ENCODE measurements around the gene PRPS1. TPM values are rescaled to one million over a fixed set of nuclear protein-coding genes. Genes with fewer than 3 reads are reported as not detected.
"Not testable (repeated sequence)": the region's sequence is repeated elsewhere in the genome, so short reads cannot be mapped to it uniquely, and the experiment has no call there.

PRPS1 gene
- total RNA-seq, 1 donor from 2014 or later: 74.9 TPM

DNA sequence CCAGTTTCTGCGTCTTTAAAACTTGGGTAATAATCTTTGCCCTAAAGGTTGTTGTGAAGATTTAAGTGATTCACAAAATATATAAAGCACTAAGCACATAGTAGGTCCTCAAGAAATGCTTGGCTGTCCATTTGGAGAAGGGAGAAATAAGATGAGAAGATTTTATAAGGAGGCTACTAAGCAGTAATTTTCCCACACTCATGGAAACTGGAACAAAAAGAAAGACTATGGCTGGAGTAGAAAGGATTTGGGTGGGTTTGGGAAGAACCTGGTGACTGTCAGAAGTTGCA lies 47.0 kb downstream of the PRPS1 start:
- DNase-seq (ENCODE audit: low read depth): no peak

DNA sequence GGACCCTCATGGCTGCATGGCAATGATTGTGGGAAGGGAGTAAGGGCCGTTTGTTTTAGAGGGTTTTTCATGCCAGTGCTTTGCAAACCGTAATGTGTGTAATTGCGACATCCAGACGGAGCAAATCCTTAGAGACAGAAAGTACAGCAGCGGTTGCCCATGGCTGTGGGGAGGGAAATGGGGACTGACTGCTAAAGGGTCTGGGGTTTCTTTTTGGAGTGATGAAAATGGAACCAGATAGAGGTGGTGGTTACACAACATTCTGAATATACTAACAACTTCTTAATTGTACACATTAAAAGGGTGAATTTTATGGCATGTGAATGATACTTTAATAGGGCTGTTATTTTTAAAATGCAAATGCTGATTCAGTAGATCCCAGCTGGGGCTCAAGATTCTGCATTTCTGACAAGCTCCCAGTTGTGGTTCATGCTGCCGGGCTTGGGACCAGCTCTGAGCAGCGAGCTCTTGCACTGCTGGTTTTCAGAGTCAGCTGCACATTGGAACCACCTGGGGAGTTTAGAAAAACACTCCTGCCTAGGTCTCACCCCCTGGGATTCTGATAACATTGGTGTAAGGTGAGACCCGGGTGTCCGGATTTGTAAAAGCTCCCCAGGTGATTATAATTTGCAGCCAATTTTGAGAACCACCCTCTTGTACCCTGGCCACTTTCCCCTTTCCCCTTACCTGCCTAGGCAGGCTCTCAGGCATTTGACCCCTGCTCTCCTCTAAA lies 47.7 kb downstream of the PRPS1 start:
- DNase-seq (ENCODE audit: low read depth): peak; percentile 68

DNA sequence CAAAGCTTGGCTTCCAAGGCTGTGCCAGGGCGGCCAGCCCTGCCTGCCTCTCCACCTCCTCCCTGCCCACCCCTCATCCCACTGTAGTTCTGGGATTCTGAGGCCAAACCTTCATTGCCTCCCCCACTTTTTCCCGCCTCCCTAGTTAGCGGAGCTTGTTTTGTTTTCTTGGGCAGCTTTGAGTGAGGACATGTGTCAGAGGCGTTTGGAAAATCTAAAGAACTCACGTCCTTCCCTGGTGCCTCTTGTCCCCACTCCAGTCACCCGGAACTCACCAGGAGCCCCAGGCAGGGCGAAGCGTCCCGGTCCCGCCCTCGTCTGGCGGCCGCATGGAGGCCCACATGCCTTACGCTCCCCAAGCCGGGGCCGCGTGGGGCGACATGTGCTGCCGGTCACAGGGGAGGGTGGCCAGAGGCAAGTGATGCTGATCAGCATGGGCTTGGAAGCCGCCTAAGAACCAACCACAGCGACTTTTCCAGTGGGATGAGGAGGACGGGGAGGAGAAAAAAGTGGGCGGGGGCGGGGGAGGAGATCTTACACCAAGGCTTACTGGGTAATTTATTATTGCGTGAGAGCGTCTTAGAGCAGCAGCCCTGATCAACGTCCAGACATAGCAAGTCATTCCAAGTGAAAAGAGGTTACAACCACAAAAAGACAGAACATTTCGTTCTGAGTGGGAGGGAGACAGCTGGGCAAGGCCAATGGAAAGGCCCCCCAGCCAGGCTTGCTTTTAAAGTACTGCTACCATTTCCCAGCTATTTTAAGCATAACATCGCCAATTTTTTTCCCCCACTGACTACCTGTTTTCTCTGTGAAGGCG lies 48.5 kb downstream of the PRPS1 start:
- DNase-seq (ENCODE audit: low read depth): peak; percentile 95

DNA sequence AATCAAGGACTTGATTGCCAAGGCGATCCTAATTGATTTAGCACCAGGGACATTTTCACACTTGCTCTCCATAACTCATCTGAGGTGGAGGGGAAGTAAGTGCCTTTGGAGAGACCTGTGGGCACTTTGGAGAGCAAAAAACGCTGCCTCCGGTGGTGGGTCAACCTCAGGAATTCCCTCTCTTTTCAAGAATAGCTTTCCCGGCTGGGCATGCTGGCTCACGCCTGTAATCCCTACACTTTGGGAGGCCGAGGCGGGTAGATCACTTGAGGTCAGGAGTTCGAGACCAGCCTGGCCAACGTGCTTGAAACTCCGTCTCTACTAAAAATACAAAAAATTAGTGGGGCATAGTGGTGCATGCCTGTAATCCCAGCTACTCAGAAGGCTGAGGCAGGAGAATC lies 49.2 kb downstream of the PRPS1 start:
- peak; percentile 76 for DNase-seq (ENCODE audit: low read depth)

DNA sequence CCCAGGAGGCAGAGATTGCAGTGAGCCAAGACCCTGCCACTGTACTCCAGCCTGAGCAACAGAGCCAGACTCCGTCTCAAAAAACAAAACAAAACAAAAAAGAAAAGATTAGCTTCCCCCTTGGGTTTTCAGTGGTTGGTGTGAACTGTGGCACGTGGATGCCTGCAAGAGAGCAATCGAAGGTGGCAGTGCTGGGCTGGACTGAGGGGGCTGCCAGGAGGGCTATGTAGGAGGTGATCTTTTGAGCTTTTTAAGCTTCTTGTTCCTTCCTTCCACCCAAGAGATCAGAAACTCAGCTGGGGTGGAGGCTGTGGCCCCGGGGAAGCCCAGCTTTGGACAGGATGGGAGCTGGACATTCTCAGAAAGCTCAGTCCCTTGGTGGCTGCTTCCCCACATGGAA lies 49.6 kb downstream of the PRPS1 start:
- DNase-seq (ENCODE audit: low read depth): no peak

DNA sequence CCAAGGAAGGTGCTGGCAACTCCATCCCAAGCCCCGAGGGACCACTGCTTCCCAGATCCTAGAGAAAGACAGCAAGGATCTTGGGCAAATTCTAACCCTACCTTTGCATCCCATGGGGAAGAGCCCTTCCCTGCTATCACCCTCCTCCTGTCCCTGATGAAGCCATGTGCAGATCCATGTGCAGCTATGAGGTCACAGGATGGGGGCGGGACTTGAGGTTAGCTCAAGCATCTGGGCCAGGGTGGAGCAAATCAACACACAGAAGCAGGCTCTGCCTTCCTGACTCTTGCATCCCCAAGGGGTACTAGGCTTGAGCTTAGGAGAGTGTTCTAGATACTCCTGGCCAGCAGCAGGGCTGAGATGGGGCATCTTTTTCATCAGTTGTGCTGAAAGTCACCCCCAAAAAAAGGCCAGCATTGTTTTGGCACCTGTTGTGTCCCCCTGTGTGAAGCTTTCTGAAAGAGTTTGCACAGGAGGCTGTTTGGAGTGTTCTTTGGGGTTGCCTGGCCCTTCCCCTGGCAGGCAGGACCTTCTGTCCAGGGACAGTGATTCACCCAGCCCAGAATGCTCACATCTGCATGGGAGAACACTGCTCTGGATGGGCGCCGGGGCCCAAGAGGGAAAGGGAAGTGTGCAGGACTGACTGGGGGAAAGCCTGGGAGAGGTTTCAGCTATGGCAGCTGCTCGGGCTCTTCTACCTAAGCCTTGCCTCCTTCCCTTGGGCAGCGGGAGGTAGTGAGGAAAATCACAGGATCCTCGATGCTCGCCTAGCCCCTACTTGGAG lies 50.8 kb downstream of the PRPS1 start:
- peak; percentile 74 for DNase-seq (ENCODE audit: low read depth)

DNA sequence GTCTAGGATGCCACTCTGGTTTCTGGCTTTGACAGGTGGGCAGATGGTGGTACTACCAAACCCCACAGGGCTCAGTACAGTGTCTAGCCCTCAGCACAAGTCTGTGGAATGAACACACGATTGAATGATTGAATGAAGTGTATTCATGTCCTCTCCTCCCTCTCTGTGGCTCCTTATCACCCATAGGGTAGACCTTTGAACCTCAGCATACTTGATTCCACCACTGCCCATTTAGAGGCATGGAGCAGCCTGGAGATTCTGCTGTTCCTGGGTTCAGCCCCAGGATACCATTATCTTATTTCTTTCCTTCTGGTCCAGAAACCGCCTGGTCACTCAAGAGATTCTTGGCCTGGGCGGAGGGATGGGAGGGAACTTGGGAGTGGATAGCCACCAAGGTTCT lies 53.9 kb downstream of the PRPS1 start:
- no peak for DNase-seq (ENCODE audit: low read depth)

DNA sequence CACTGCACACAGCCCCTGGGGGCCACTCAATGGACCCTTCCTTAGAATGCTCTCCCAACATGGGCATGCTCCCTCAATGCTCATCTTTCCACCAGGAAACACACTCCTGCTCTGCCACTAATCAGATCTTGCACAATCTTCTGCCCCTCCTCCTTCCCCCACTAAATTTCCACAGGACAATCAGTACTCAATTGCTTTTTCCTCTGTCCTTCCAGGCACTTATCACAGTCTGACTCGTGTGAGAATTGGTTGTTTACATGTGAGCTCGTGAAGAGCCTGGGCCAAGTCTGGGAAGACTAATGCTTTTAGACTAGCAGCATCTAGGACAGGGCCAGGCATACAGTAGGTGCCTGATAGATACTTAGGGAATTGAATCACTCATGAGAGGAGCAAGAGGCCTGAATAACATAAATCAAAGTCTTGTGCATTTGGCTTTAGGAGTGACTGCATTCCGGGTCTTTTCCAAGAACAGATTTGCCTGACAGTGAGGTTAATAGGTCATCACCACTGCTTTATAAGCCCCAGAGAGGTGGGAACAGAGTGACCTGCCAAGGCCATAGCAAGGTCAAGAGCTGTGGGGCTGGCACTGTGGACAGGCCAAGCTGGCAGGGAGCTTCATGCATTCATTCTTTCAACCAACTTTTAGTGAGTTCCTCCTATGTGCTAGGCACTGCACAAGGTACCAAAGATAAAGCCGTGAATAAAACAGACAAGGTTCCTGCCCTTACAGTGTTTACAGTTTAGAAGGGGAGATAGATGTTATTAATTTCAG lies 55.0 kb downstream of the PRPS1 start:
- peak; percentile 74 for DNase-seq (ENCODE audit: low read depth)

DNA sequence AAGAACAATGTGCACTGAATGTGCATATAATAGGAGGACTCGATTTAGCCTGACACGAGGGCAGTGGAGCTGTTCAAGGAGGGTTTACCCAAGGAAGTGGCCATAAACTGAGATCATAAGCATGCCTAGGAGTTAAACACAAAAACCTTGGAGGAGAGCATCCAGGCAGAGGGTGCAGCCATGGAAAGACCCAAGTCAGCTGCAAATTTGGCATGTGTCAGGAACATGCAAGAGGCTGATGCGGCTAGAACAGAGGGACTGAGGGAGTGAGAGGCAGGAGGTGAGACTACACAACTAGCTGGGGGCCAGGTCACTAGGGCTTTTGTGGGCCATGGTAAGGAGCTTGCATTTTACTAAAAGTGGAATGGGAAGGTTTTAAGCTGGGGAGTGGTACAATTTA lies 55.6 kb downstream of the PRPS1 start:
- DNase-seq (ENCODE audit: low read depth): no peak

DNA sequence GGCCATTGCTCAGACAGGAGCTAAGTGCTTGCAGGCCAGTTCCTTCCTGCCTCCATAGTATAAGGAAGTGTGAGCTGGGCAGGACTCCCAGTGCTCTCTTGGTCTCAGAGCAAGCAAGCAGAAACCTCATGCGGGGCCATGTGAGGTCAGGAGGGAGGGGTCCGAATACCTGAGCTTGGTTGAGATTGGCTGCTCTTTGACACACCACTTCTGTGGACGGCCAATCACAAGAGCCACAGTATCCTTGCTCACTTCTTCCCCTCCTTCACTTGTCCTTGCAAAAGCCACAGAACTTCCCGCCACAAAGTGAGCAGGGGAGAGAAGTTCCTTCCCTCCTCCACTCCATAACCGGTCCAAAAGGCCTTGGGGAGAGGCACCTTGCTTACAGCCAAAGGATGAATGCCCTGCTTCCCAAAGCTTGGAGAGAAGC lies 56.7 kb downstream of the PRPS1 start:
- DNase-seq (ENCODE audit: low read depth): peak; percentile 95

DNA sequence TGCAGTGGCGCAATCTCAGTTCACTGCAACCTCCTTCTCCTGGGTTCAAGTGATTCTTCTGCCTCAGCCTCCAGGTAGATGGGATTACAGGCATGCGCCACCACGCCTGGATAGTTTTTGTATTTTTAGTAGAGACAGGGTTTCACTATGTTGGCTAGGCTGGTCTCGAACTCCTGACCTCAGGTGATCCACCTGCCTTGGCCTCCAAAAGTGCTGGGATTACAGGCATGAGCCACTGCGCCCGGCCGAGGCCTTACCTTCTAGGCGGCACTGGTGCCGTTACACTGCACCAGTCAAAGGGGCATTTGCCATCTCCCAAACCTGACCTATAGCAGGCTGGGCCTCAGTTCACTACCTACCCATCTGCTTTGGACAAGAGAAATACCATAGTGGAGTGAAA lies 57.3 kb downstream of the PRPS1 start:
- not testable (repeated sequence) for DNase-seq (ENCODE audit: low read depth)

DNA sequence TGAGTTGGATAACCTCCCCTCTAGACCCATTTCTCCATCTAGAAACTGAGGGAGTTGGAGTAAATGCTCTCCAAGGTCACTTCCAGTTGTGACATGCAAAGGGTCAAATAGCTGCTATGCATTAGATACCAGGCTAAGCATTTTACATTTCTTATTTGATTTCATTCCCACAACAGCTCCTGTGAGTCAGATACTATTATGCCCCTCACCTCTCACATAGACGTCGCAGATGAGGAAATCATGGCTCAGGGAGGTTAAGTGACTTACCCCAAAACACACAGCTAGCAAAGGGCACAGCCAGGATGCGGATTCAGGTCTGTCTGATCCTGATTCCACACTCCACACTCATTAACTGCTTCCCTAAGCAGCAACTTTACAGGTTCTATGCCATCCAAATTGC lies 57.7 kb downstream of the PRPS1 start:
- DNase-seq (ENCODE audit: low read depth): peak; percentile 73

DNA sequence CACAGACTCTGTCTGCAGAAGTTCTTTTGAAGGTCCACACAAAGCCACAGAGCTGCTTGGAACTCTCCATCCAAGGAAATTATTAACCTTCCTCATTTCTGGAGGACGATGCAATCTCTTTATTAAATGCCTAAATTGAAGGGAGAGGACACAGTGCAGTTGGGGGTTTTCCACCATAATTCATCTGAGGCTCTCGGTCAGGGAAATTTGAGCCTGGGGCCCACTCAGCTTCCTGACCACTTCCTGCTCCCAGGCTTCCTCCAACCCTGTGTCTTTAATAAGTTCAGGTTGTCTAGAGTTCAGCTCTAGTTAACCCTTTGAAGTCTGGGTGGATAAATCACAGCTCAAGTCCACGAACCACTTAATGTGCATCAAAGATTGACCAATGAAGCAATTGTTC lies 58.5 kb downstream of the PRPS1 start:
- peak; percentile 92 for DNase-seq (ENCODE audit: low read depth)

DNA sequence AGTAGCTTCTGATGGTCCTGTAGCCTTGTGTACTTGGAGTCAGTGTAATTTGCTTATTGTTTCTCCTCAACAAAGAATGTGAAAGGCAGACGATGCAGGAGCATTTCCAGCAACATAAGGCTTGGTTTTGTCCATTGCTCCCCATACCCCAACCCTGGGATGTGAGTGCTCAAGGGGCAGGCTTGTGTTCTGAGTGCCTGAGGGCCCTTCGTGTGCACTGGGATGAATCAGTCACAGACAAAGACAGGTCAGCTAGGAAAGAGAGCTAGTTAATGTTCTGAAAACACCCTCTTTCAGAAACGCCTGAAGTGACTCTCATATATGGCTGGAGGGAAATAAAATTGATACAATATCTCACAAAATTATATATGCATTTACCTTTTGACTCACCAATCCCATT lies 59.1 kb downstream of the PRPS1 start:
- DNase-seq (ENCODE audit: low read depth): peak; percentile 36

DNA sequence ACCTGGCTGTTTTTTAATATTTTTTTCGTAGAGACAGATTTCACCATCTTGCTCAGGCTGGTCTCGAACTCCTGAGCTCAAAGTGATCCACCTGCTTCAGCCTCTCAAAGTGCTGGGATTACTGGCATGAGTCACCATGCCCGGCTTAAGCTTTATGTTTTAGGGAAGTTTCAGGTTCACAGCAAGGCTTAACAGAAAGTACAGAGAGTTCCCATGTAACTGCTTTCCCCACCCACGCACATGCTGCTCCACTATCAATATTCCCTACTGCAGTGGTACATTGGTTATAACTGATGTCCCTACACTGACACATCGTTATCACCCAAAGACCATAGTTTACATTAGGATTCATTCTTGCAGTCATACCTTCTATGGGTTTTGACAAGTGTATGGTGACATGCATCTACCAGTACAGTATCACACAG lies 62.7 kb downstream of the PRPS1 start:
- DNase-seq (ENCODE audit: low read depth): no peak

DNA sequence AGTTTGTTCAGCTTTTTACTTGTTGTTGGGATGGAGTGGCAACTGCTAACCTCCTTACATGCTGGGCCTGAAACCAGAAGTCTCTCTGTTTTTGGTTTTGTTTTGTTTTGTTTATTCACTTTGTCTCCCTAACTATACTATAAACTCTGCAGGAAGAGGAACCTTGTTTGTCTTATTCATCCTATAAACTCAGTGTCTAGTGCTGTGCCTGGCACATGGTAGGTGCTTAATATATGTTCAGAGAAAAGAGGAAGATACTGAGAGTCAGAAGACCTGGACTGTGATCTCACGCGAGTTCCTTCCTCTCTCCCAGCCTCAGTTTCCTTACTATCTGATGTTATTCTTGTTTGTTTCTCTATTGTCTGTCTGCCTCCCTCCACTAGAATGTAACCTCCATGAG lies 71.3 kb downstream of the PRPS1 start:
- no peak for DNase-seq (ENCODE audit: low read depth)

DNA sequence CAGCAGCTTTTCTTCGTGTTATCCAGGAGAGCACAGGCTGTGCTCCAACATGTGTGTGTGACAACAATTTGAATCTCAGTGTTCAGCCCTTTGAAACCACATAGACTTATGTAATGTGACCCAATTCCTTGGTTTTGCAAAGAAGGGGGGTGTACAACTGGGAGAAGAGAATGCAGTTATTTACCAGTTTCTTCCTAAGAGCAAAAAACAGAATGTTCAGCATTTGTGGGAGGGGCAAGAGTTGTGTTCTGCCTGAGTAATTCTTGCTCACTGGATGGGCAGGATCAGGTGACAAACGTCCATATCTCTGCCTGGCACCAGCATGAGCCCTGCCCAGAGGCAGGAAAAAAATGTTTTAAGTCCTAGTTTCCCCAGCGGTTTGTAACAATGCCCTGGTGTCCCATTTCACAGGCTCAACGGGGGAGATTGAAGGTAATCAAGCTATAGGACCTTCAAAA lies 72.0 kb downstream of the PRPS1 start:
- peak; percentile 95 for DNase-seq (ENCODE audit: low read depth)
